Keratinocyte (primary cell): ENCODE data around the gene GDAP1L1. TPM values are rescaled to one million over a fixed set of nuclear protein-coding genes. Genes with fewer than 3 reads are reported as not detected.
A peak's percentile ranks its signal among the peaks of the same experiment; 100 is the strongest.

Experiments used
- DNase-seq: peaks from one replicate; pipeline ENCODE4 v3.0.0-alpha.2; 2011; ENCODE audit warnings: low read depth, missing footprints, low spot score
- FAIRE-seq: peaks from 2 replicates; lab custom pipeline; 2011; peaks lifted over from hg19 to GRCh38; lab: Jason Lieb, UNC
- H2AFZ ChIP-seq: 2 replicates; pipeline ENCODE4 v1.6.0; 2012; ENCODE audit warnings: low read length, control low read depth, inconsistent platforms; ENCODE audit not compliant: control insufficient read depth
- H3K27ac ChIP-seq: 2 replicates; pipeline ENCODE4 v1.5.1; 2011; ENCODE audit warnings: low read length; ENCODE audit not compliant: control insufficient read depth, insufficient read depth
- H3K27me3 ChIP-seq: 3 replicates; pipeline ENCODE4 v1.6.0; 2011; ENCODE audit warnings: low read length; ENCODE audit not compliant: control insufficient read depth, insufficient read depth; ENCODE audit errors: extremely low read depth
- H3K36me3 ChIP-seq, 2 experiments: 2 replicates in 1 of 2; 3 replicates in 1 of 2; pipeline ENCODE4 v1.5.1; 2011; ENCODE audit warnings: low read length in 2 of 2, mild to moderate bottlenecking in 1 of 2; ENCODE audit not compliant: control insufficient read depth in 2 of 2, insufficient read depth in 2 of 2; ENCODE audit errors: extremely low read depth in 1 of 2
- H3K4me1 ChIP-seq: 3 replicates; pipeline ENCODE4 v1.5.1; 2011; ENCODE audit warnings: low read length; ENCODE audit not compliant: control insufficient read depth, insufficient read depth; ENCODE audit errors: extremely low read depth
- H3K4me2 ChIP-seq: 3 replicates; pipeline ENCODE4 v1.6.0; 2011; ENCODE audit warnings: low read depth, low read length; ENCODE audit not compliant: control insufficient read depth, insufficient read depth; ENCODE audit errors: extremely low read depth
- H3K4me3 ChIP-seq, 3 experiments: fragments of 200-600 bp in 1 of 3; sonication (generic) in 1 of 3; 2 replicates in 2 of 3; 3 replicates in 1 of 3; pipeline ENCODE4 v1.5.1; 2011 to 2016; ENCODE audit warnings: low read length in 3 of 3, mild to moderate bottlenecking in 3 of 3, control low read depth in 2 of 3, inconsistent platforms in 1 of 3, low read depth in 1 of 3, mixed read lengths in 1 of 3, mixed run types in 1 of 3, moderate library complexity in 1 of 3; ENCODE audit not compliant: control insufficient read depth in 2 of 3, insufficient read depth in 2 of 3; ENCODE audit errors: extremely low read depth in 1 of 3
- H3K79me2 ChIP-seq: 2 replicates; pipeline ENCODE4 v1.6.0; 2012; ENCODE audit warnings: low read length; ENCODE audit not compliant: control insufficient read depth, insufficient read depth
- H3K9ac ChIP-seq: 3 replicates; pipeline ENCODE4 v1.6.0; 2011; ENCODE audit warnings: low read length; ENCODE audit not compliant: control insufficient read depth, insufficient read depth; ENCODE audit errors: extremely low read depth
- H3K9me1 ChIP-seq: 3 replicates; pipeline ENCODE4 v1.6.0; 2011; ENCODE audit warnings: low read length; ENCODE audit not compliant: control insufficient read depth, insufficient read depth; ENCODE audit errors: extremely low read depth
- H3K9me3 ChIP-seq: 2 replicates; pipeline ENCODE4 v1.5.1; 2012; ENCODE audit warnings: low read depth, low read length; ENCODE audit not compliant: control insufficient read depth
- H4K20me1 ChIP-seq: 3 replicates; pipeline ENCODE4 v1.6.0; 2011; ENCODE audit warnings: low read length; ENCODE audit not compliant: control insufficient read depth, insufficient read depth; ENCODE audit errors: extremely low read depth
- EZH2 ChIP-seq: IDR thresholded peaks from one replicate; pipeline ENCODE4 v1.6.1; 2012; ENCODE audit warnings: inconsistent platforms, mild to moderate bottlenecking, low read length, moderate library complexity
- dilution Hi-C: fragments of 300-500 bp; cut with MboI; formaldehyde crosslinking; loops from one replicate; pipeline ENCODE4 v1.7.0; 2020; ENCODE audit warnings: low sequenced_read_pairs; ENCODE audit not compliant: extremely low pct_ligation_motif_present
- polyA plus RNA-seq, 5 experiments: library from polyadenylated mRNA; depleted of rRNA in 3 of 5; stranded (reverse) in 3 of 5; stranded (forward) in 1 of 5; unstranded in 1 of 5; fragments of >200 nt; gene quantifications; 1 replicate in 1 of 5; 2 replicates in 3 of 5; 3 replicates in 1 of 5; pipeline versions ENCODE4 v1.2.1 to v1.2.3, GENCODE V29; 2011 to 2012; ENCODE audit warnings: missing spikeins in 2 of 5, low read depth in 1 of 5, low replicate concordance in 1 of 5
- TF ChIP-seq, protein P1 (sequence below), 3 experiments: IDR thresholded peaks in 1 of 3; conservative IDR thresholded peaks in 1 of 3; optimal IDR thresholded peaks in 1 of 3; 2 replicates in 2 of 3; 3 replicates in 1 of 3; pipeline versions ENCODE3 to v1.5.1; 2011; ENCODE audit warnings: low read length in 3 of 3, mild to moderate bottlenecking in 3 of 3, moderate library complexity in 2 of 3, control low read depth in 1 of 3, inconsistent platforms in 1 of 3; ENCODE audit not compliant: insufficient read depth in 2 of 3; ENCODE audit errors: extremely low read depth in 1 of 3

The GDAP1L1 gene
- polyA plus RNA-seq, 1 donor (not counting 4 experiments of a cell fraction or from before 2014, with no cell fraction given), result not detected

- H2AFZ ChIP-seq, result no peak overlapping the region
- H3K4me1 ChIP-seq, result peaks cover 46% of the 10 kb centered on the region
- peak overlapping the region; percentile 82 to 96 (median 82) for H3K4me3 ChIP-seq
- H3K36me3 ChIP-seq, result peaks cover 0 to 2% of the 10 kb centered on the region in 2 experiments
- DNase-seq, result no peak
- peaks cover 48% of the 10 kb centered on the region for H3K79me2 ChIP-seq
- no peaks in the 10 kb centered on the region for H3K9me3 ChIP-seq
- no peaks in the 10 kb centered on the region for H3K9me1 ChIP-seq
- no peak for FAIRE-seq
- peak overlapping the region; percentile 97 for H3K27ac ChIP-seq
- dilution Hi-C loops, result no loop called here
- H3K9ac ChIP-seq, result peak overlapping the region; percentile 97
- H3K4me2 ChIP-seq, result peak overlapping the region; percentile 85
- no peaks in the 10 kb centered on the region for H3K27me3 ChIP-seq
- no peak for TF ChIP-seq EZH2
- TF ChIP-seq, protein P1, sequence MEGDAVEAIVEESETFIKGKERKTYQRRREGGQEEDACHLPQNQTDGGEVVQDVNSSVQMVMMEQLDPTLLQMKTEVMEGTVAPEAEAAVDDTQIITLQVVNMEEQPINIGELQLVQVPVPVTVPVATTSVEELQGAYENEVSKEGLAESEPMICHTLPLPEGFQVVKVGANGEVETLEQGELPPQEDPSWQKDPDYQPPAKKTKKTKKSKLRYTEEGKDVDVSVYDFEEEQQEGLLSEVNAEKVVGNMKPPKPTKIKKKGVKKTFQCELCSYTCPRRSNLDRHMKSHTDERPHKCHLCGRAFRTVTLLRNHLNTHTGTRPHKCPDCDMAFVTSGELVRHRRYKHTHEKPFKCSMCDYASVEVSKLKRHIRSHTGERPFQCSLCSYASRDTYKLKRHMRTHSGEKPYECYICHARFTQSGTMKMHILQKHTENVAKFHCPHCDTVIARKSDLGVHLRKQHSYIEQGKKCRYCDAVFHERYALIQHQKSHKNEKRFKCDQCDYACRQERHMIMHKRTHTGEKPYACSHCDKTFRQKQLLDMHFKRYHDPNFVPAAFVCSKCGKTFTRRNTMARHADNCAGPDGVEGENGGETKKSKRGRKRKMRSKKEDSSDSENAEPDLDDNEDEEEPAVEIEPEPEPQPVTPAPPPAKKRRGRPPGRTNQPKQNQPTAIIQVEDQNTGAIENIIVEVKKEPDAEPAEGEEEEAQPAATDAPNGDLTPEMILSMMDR (optimal IDR thresholded peaks at IDR 0.05 in 1 of 3, IDR thresholded peaks at IDR 0.05 in 1 of 3, conservative IDR thresholded peaks at IDR 0.05 in 1 of 3; ENCODE audit: extremely low read depth in 1 of 3, insufficient read depth in 2 of 3, low read length in 3 of 3), result no peak
- H4K20me1 ChIP-seq, result peaks cover 2% of the 10 kb centered on the region
These were observed 38.9 kb upstream of the GDAP1L1 start for GRCh38 chr20:44208165-44208564.

- FAIRE-seq (no peak), DNase-seq (no peak)
- Histone ChIP-seq H3K27me3 (no peaks in the 10 kb centered on the region), H3K4me2 (peak overlapping the region; percentile 85), H3K4me1 (peaks cover 42% of the 10 kb centered on the region), H3K9me3 (no peaks in the 10 kb centered on the region), H3K9me1 (no peaks in the 10 kb centered on the region), H4K20me1 (peaks cover 2% of the 10 kb centered on the region), H2AFZ (no peak overlapping the region), H3K79me2 (peaks cover 46% of the 10 kb centered on the region), H3K4me3 (peak overlapping the region; percentile 82 to 96 (median 82)), H3K36me3 (peaks cover 0 to 2% of the 10 kb centered on the region in 2 experiments), H3K27ac (peak overlapping the region; percentile 97), H3K9ac (peak overlapping the region; percentile 97)
- TF ChIP-seq, protein P1 (optimal IDR thresholded peaks at IDR 0.05 in 1 of 3, IDR thresholded peaks at IDR 0.05 in 1 of 3, conservative IDR thresholded peaks at IDR 0.05 in 1 of 3; ENCODE audit: extremely low read depth in 1 of 3, insufficient read depth in 2 of 3, low read length in 3 of 3), result no peak
- no peak for TF ChIP-seq EZH2
- dilution Hi-C loops, result no loop called here
These were observed 38.3 kb upstream of the GDAP1L1 start for GRCh38 chr20:44208770-44209169.
